ENCODE results near the gene SOX2.
A peak's percentile ranks its signal among the peaks of the same experiment; 100 is the strongest.

The SOX2 gene

GRCh38 chr3:181701096-181701495 is 10.6 kb upstream of the SOX2 start:
- no peaks in the 10 kb centered on the region for H3K36me3 ChIP-seq (ENCODE audit: control insufficient read depth in 1 of 2, insufficient read depth in 2 of 2, low read depth in 1 of 2, low read length in 2 of 2)
- no peak overlapping the region for H2BK15ac ChIP-seq (ENCODE audit: low read depth, poor library complexity, severe bottlenecking)
- H3K4me2 ChIP-seq (ENCODE audit: low read length, poor library complexity, severe bottlenecking): no peak overlapping the region
- H4K8ac ChIP-seq (ENCODE audit: low read length): no peak overlapping the region
- H3K14ac ChIP-seq (ENCODE audit: low read length in 2 of 2): no peak overlapping the region
- no peak overlapping the region for H3K18ac ChIP-seq (ENCODE audit: low read depth in 1 of 2, low read length in 2 of 2)
- no peak overlapping the region for H3K4ac ChIP-seq (ENCODE audit: low read depth in 1 of 2, low read length in 2 of 2)
- no peak overlapping the region for H3K23ac ChIP-seq (ENCODE audit: low read length in 2 of 2)
- 0% methylated on average over 2 of the region's 5 CpGs for WGBS
- H3K79me1 ChIP-seq (replicated peaks; ENCODE audit: low read length, poor library complexity, severe bottlenecking): no peaks in the 10 kb centered on the region
- H2BK12ac ChIP-seq (ENCODE audit: low read length in 2 of 2): no peak overlapping the region
- DNase-seq: no peak
- no peak overlapping the region for H2BK5ac ChIP-seq (ENCODE audit: low read depth, low read length, poor library complexity, severe bottlenecking)
- H2AFZ ChIP-seq (ENCODE audit: low read depth, low read length): no peak overlapping the region
- no peaks in the 10 kb centered on the region for H3K9me3 ChIP-seq (ENCODE audit: control insufficient read depth, low read length)
- H3K27me3 ChIP-seq (ENCODE audit: control insufficient read depth in 1 of 2, insufficient read depth in 1 of 2, low read length in 2 of 2): peaks cover 78 to 87% of the 10 kb centered on the region in 2 experiments
- H4K91ac ChIP-seq (ENCODE audit: low read length): no peak overlapping the region
- H3K4me1 ChIP-seq (ENCODE audit: control insufficient read depth, insufficient read depth, low read depth, low read length): peaks cover 9% of the 10 kb centered on the region
- H3K4me3 ChIP-seq (ENCODE audit: insufficient read depth in 1 of 2, low read depth in 1 of 2, low read length in 2 of 2): peak overlapping the region in 1 of 2 experiments; percentile 71
- no peak overlapping the region for H3K9ac ChIP-seq (ENCODE audit: low read length)
- H3K27ac ChIP-seq (ENCODE audit: low read length, poor library complexity, severe bottlenecking): no peak overlapping the region
- H2BK120ac ChIP-seq (ENCODE audit: low read depth, low read length): no peak overlapping the region
- no peak overlapping the region for H2AK5ac ChIP-seq (ENCODE audit: low read length, severe bottlenecking)

- 16% methylated on average over 44 of the region's 44 CpGs for WGBS
- no peak overlapping the region for H2AK5ac ChIP-seq (ENCODE audit: low read length, severe bottlenecking)
- no peak overlapping the region for H3K4me2 ChIP-seq (ENCODE audit: low read length, poor library complexity, severe bottlenecking)
- H3K79me1 ChIP-seq (replicated peaks; ENCODE audit: low read length, poor library complexity, severe bottlenecking): no peaks in the 10 kb centered on the region
- no peak overlapping the region for H3K27ac ChIP-seq (ENCODE audit: low read length, poor library complexity, severe bottlenecking)
- H3K9ac ChIP-seq (ENCODE audit: low read length): no peak overlapping the region
- no peak for DNase-seq
- H3K4me3 ChIP-seq (ENCODE audit: insufficient read depth in 1 of 2, low read depth in 1 of 2, low read length in 2 of 2): peak overlapping the region in 1 of 2 experiments; percentile 43
- no peak overlapping the region for H2BK15ac ChIP-seq (ENCODE audit: low read depth, poor library complexity, severe bottlenecking)
- H3K27me3 ChIP-seq (ENCODE audit: control insufficient read depth in 1 of 2, insufficient read depth in 1 of 2, low read length in 2 of 2): peaks cover 67 to 89% of the 10 kb centered on the region in 2 experiments
- no peak overlapping the region for H4K91ac ChIP-seq (ENCODE audit: low read length)
- H4K8ac ChIP-seq (ENCODE audit: low read length): no peak overlapping the region
- H2BK12ac ChIP-seq (ENCODE audit: low read length in 2 of 2): no peak overlapping the region
- peaks cover 8% of the 10 kb centered on the region for H3K4me1 ChIP-seq (ENCODE audit: control insufficient read depth, insufficient read depth, low read depth, low read length)
- H2BK120ac ChIP-seq (ENCODE audit: low read depth, low read length): no peak overlapping the region
- no peaks in the 10 kb centered on the region for H3K36me3 ChIP-seq (ENCODE audit: control insufficient read depth in 1 of 2, insufficient read depth in 2 of 2, low read depth in 1 of 2, low read length in 2 of 2)
- H2BK5ac ChIP-seq (ENCODE audit: low read depth, low read length, poor library complexity, severe bottlenecking): no peak overlapping the region
- H3K4ac ChIP-seq (ENCODE audit: low read depth in 1 of 2, low read length in 2 of 2): no peak overlapping the region
- H3K18ac ChIP-seq (ENCODE audit: low read depth in 1 of 2, low read length in 2 of 2): no peak overlapping the region
- H3K14ac ChIP-seq (ENCODE audit: low read length in 2 of 2): no peak overlapping the region
- no peak overlapping the region for H2AFZ ChIP-seq (ENCODE audit: low read depth, low read length)
- H3K9me3 ChIP-seq (ENCODE audit: control insufficient read depth, low read length): no peaks in the 10 kb centered on the region
- no peak overlapping the region for H3K23ac ChIP-seq (ENCODE audit: low read length in 2 of 2)
Measured at GRCh38 chr3:181703601-181704420, 7.9 kb upstream of the SOX2 start.

GRCh38 chr3:181704421-181705085 is 7.2 kb upstream of the SOX2 start:
- Histone ChIP-seq H2BK15ac (ENCODE audit: low read depth, poor library complexity, severe bottlenecking) (no peak overlapping the region), H3K4me3 (ENCODE audit: insufficient read depth in 1 of 2, low read depth in 1 of 2, low read length in 2 of 2) (peak overlapping the region in 1 of 2 experiments; percentile 43), H2BK120ac (ENCODE audit: low read depth, low read length) (no peak overlapping the region), H3K14ac (ENCODE audit: low read length in 2 of 2) (no peak overlapping the region), H4K8ac (ENCODE audit: low read length) (no peak overlapping the region), H3K4ac (ENCODE audit: low read depth in 1 of 2, low read length in 2 of 2) (no peak overlapping the region), H3K4me2 (ENCODE audit: low read length, poor library complexity, severe bottlenecking) (no peak overlapping the region), H2AK5ac (ENCODE audit: low read length, severe bottlenecking) (no peak overlapping the region), H3K79me1 (replicated peaks; ENCODE audit: low read length, poor library complexity, severe bottlenecking) (no peaks in the 10 kb centered on the region), H3K27ac (ENCODE audit: low read length, poor library complexity, severe bottlenecking) (no peak overlapping the region), H3K9ac (ENCODE audit: low read length) (no peak overlapping the region), H4K91ac (ENCODE audit: low read length) (no peak overlapping the region), H3K23ac (ENCODE audit: low read length in 2 of 2) (no peak overlapping the region), H3K18ac (ENCODE audit: low read depth in 1 of 2, low read length in 2 of 2) (no peak overlapping the region), H2BK5ac (ENCODE audit: low read depth, low read length, poor library complexity, severe bottlenecking) (no peak overlapping the region), H2BK12ac (ENCODE audit: low read length in 2 of 2) (no peak overlapping the region), H3K4me1 (ENCODE audit: control insufficient read depth, insufficient read depth, low read depth, low read length) (peaks cover 8% of the 10 kb centered on the region), H3K36me3 (ENCODE audit: control insufficient read depth in 1 of 2, insufficient read depth in 2 of 2, low read depth in 1 of 2, low read length in 2 of 2) (no peaks in the 10 kb centered on the region), H2AFZ (ENCODE audit: low read depth, low read length) (no peak overlapping the region), H3K9me3 (ENCODE audit: control insufficient read depth, low read length) (no peaks in the 10 kb centered on the region), H3K27me3 (ENCODE audit: control insufficient read depth in 1 of 2, insufficient read depth in 1 of 2, low read length in 2 of 2) (peaks cover 60 to 88% of the 10 kb centered on the region in 2 experiments)
- 15% methylated on average over 12 of the region's 14 CpGs for WGBS
- no peak for DNase-seq

GRCh38 chr3:181705086-181705480 is 6.6 kb upstream of the SOX2 start:
- Histone ChIP-seq H2BK12ac (ENCODE audit: low read length in 2 of 2) (no peak overlapping the region), H4K91ac (ENCODE audit: low read length) (no peak overlapping the region), H2AK5ac (ENCODE audit: low read length, severe bottlenecking) (no peak overlapping the region), H3K27me3 (ENCODE audit: control insufficient read depth in 1 of 2, insufficient read depth in 1 of 2, low read length in 2 of 2) (peaks cover 56 to 88% of the 10 kb centered on the region in 2 experiments), H3K14ac (ENCODE audit: low read length in 2 of 2) (no peak overlapping the region), H3K4ac (ENCODE audit: low read depth in 1 of 2, low read length in 2 of 2) (no peak overlapping the region), H3K18ac (ENCODE audit: low read depth in 1 of 2, low read length in 2 of 2) (no peak overlapping the region), H3K4me2 (ENCODE audit: low read length, poor library complexity, severe bottlenecking) (no peak overlapping the region), H2BK15ac (ENCODE audit: low read depth, poor library complexity, severe bottlenecking) (no peak overlapping the region), H3K79me1 (replicated peaks; ENCODE audit: low read length, poor library complexity, severe bottlenecking) (no peaks in the 10 kb centered on the region), H3K23ac (ENCODE audit: low read length in 2 of 2) (no peak overlapping the region), H2AFZ (ENCODE audit: low read depth, low read length) (no peak overlapping the region), H4K8ac (ENCODE audit: low read length) (no peak overlapping the region), H3K9ac (ENCODE audit: low read length) (no peak overlapping the region), H3K4me1 (ENCODE audit: control insufficient read depth, insufficient read depth, low read depth, low read length) (peaks cover 8% of the 10 kb centered on the region), H3K36me3 (ENCODE audit: control insufficient read depth in 1 of 2, insufficient read depth in 2 of 2, low read depth in 1 of 2, low read length in 2 of 2) (no peaks in the 10 kb centered on the region), H2BK5ac (ENCODE audit: low read depth, low read length, poor library complexity, severe bottlenecking) (no peak overlapping the region), H3K4me3 (ENCODE audit: insufficient read depth in 1 of 2, low read depth in 1 of 2, low read length in 2 of 2) (no peak overlapping the region), H3K27ac (ENCODE audit: low read length, poor library complexity, severe bottlenecking) (no peak overlapping the region), H3K9me3 (ENCODE audit: control insufficient read depth, low read length) (no peaks in the 10 kb centered on the region), H2BK120ac (ENCODE audit: low read depth, low read length) (no peak overlapping the region)
- DNase-seq: no peak
- 22% methylated on average over 8 of the region's 8 CpGs for WGBS

All from mesenchymal stem cell (in vitro differentiated cells and primary cell).